ENCODE data around the gene ZNF683.

Gene ZNF683

GRCh38 chr1:26411624-26412074 lies 39.1 kb upstream of the ZNF683 start:
- intact Hi-C loops (cut with DNase I; ENCODE audit: low total_unique reads): no loop called here
- DNase-seq: peak in 1 of 2 donors; percentile 38
- TF ChIP-seq CTCF (IDR thresholded peaks at IDR 0.05): no peak
- H3K4me3 ChIP-seq: no peak overlapping the region
- H3K4me1 ChIP-seq: no peaks in the 10 kb centered on the region
- H3K36me3 ChIP-seq: no peaks in the 10 kb centered on the region
- peaks cover 0 to 71% of the 10 kb centered on the region in 2 donors for H3K27me3 ChIP-seq
- H3K9me3 ChIP-seq: no peaks in the 10 kb centered on the region
- no peak overlapping the region for H3K27ac ChIP-seq

- intact Hi-C loops (cut with DNase I; ENCODE audit: low total_unique reads): no loop called here
- Histone ChIP-seq H3K27ac (no peak within 1 kb of the TSS), H3K9me3 (no peaks in the 10 kb centered on the region), H3K4me3 (no peak within 1 kb of the TSS), H3K36me3 (no peaks in the 10 kb centered on the region), H3K27me3 (peaks cover 0 to 64% of the 10 kb centered on the region in 2 donors), H3K4me1 (no peaks in the 10 kb centered on the region)
- peak in 1 of 2 donors; percentile 50 for DNase-seq
- no peak for TF ChIP-seq CTCF (IDR thresholded peaks at IDR 0.05)
Observed at GRCh38 chr1:26410706-26411623, 38.4 kb upstream of the ZNF683 start, which contains the start of gene LIN28A. TSS of gene LIN28A (plus strand) at chr1:26410817. CDS start at chr1:26410892, 75 bp downstream.

GRCh38 chr1:26409191-26409807 lies 36.7 kb upstream of the ZNF683 start:
- intact Hi-C loops (cut with DNase I; ENCODE audit: low total_unique reads): no loop called here
- peak in 1 of 2 donors; percentile 42 for DNase-seq
- H3K4me3 ChIP-seq: no peak overlapping the region
- no peaks in the 10 kb centered on the region for H3K4me1 ChIP-seq
- peaks cover 0 to 52% of the 10 kb centered on the region in 2 donors for H3K27me3 ChIP-seq
- TF ChIP-seq CTCF (IDR thresholded peaks at IDR 0.05): no peak
- no peak overlapping the region for H3K27ac ChIP-seq
- no peaks in the 10 kb centered on the region for H3K36me3 ChIP-seq
- H3K9me3 ChIP-seq: no peaks in the 10 kb centered on the region

- Histone ChIP-seq H3K27ac (no peak overlapping the region), H3K4me1 (no peaks in the 10 kb centered on the region), H3K27me3 (peaks cover 0 to 48% of the 10 kb centered on the region in 2 donors), H3K4me3 (no peak overlapping the region), H3K36me3 (no peaks in the 10 kb centered on the region), H3K9me3 (no peaks in the 10 kb centered on the region)
- intact Hi-C loops (cut with DNase I; ENCODE audit: low total_unique reads): no loop called here
- DNase-seq: peak; percentile 70 to 77
- TF ChIP-seq CTCF (IDR thresholded peaks at IDR 0.05): no peak
Observed at GRCh38 chr1:26408604-26409003, 36.1 kb upstream of the ZNF683 start.

- Histone ChIP-seq H3K27me3 (peaks cover 0 to 25% of the 10 kb centered on the region in 2 donors), H3K27ac (no peak overlapping the region), H3K9me3 (no peaks in the 10 kb centered on the region), H3K36me3 (no peaks in the 10 kb centered on the region), H3K4me1 (no peaks in the 10 kb centered on the region), H3K4me3 (no peak overlapping the region)
- peak in 1 of 2 donors; percentile 24 for DNase-seq
- no peak for TF ChIP-seq CTCF (IDR thresholded peaks at IDR 0.05)
- intact Hi-C loops (cut with DNase I; ENCODE audit: low total_unique reads): no loop called here
Observed at GRCh38 chr1:26405281-26405915, 32.8 kb upstream of the ZNF683 start.
